Erythroblast (primary cell): ENCODE measurements around the gene CCDC152.
"Not testable (repeated sequence)": the region's sequence is repeated elsewhere in the genome, so short reads cannot be mapped to it uniquely, and the experiment has no call there.

Experiments used
- DNase-seq, 2 experiments: peaks; one replicate each; lab custom pipeline; 2025; lab: John Stamatoyannopoulos, UW
- GATA1 ChIP-seq: IDR thresholded peaks from 2 replicates; pipeline ENCODE4 v1.6.1; 2011; ENCODE audit warnings: low read depth, mild to moderate bottlenecking, control low read depth, low read length, moderate library complexity
- POLR2A ChIP-seq: IDR thresholded peaks from 2 replicates; pipeline ENCODE4 v1.6.1; 2011; ENCODE audit warnings: mild to moderate bottlenecking, low read length

CCDC152 gene

GRCh38 chr5:42842921-42843641 is 86.5 kb downstream of the CCDC152 start:
- no peak for TF ChIP-seq POLR2A
- TF ChIP-seq GATA1: no peak
- no peak for DNase-seq

- no peak for DNase-seq
- no peak for TF ChIP-seq GATA1
- no peak for TF ChIP-seq POLR2A
Observed at GRCh38 chr5:42843675-42844292, 87.2 kb downstream of the CCDC152 start.

- not testable (repeated sequence) for DNase-seq
Observed at GRCh38 chr5:42844408-42844807, 87.8 kb downstream of the CCDC152 start.

GRCh38 chr5:42848545-42848944 is 91.9 kb downstream of the CCDC152 start:
- no peak for TF ChIP-seq POLR2A
- TF ChIP-seq GATA1: no peak
- DNase-seq: no peak

GRCh38 chr5:42851481-42851880 is 94.9 kb downstream of the CCDC152 start:
- no peak for DNase-seq

More at GRCh38 chr5:42851481-42851880, 94.9 kb downstream of the CCDC152 start:
- TF ChIP-seq GATA1 (no peak), POLR2A (no peak)
